Uterus (tissue), 2 donors: ENCODE results near the gene PRSS33.

Source experiments
- CTCF ChIP-seq, 4 experiments: fragments of 200-600 bp in 2 of 4; fragments of 450-650 bp in 2 of 4; sonication (generic) in 2 of 4; IDR thresholded peaks; one replicate each; pipeline ENCODE4 v1.5.1; 2016 to 2019; ENCODE audit warnings: antibody characterized with exemption in 4 of 4, mild to moderate bottlenecking in 2 of 4, moderate library complexity in 1 of 4
- POLR2A ChIP-seq, 2 donors: fragments of 450-650 bp; IDR thresholded peaks; one replicate each; pipeline ENCODE4 v1.6.1; 2016; ENCODE audit warnings: antibody characterized with exemption in 2 of 2, mild to moderate bottlenecking in 1 of 2, moderate library complexity in 1 of 2

- no peak for TF ChIP-seq CTCF (IDR thresholded peaks at IDR 0.05)
- TF ChIP-seq POLR2A (IDR thresholded peaks at IDR 0.05) = no peak
Observed at GRCh38 chr16:2799205-2799858, 12.0 kb upstream of the PRSS33 start.
